Mesothelial cell of epicardium (in vitro differentiated cells): ENCODE data around the gene PROCA1. TPM values are rescaled to one million over a fixed set of nuclear protein-coding genes. Genes with fewer than 3 reads are reported as not detected.

Experiments
- DNase-seq, 2 experiments: peaks; one replicate each; pipeline ENCODE4 v3.0.0; 2021; ENCODE audit warnings: low spot score in 2 of 2; ENCODE audit not compliant: unreplicated experiment in 2 of 2
- H3K27ac Mint-ChIP-seq: 2 replicates; pipeline ENCODE4 v1.8.0; 2021; ENCODE audit warnings: mixed read lengths
- H3K27me3 Mint-ChIP-seq: 2 replicates; pipeline ENCODE4 v1.8.0; 2021; ENCODE audit warnings: low read depth, mixed read lengths
- H3K36me3 Mint-ChIP-seq: 2 replicates; pipeline ENCODE4 v1.8.0; 2021; ENCODE audit warnings: mixed read lengths
- H3K4me1 Mint-ChIP-seq: 2 replicates; pipeline ENCODE4 v1.8.0; 2021; ENCODE audit warnings: mixed read lengths
- H3K4me3 Mint-ChIP-seq: 2 replicates; pipeline ENCODE4 v1.8.0; 2021; ENCODE audit warnings: mild to moderate bottlenecking, moderate library complexity, mixed read lengths
- H3K9me3 Mint-ChIP-seq: 2 replicates; pipeline ENCODE4 v1.8.0; 2021; ENCODE audit warnings: mixed read lengths
- CTCF ChIP-seq: fragments of 200-600 bp; sonication (generic); IDR thresholded peaks from one replicate; pipeline ENCODE4 v1.5.0; 2021; ENCODE audit warnings: antibody characterized with exemption; ENCODE audit not compliant: unreplicated experiment
- total RNA-seq: library from RNA; stranded (reverse); gene quantifications from 3 replicates; pipeline ENCODE4 v1.2.1, GENCODE V29; 2021

PROCA1 gene
- total RNA-seq, 1 donor from 2014 or later = 11.7 TPM

- no peak overlapping the region for H3K27ac Mint-ChIP-seq
- no peak overlapping the region for H3K4me3 Mint-ChIP-seq
- H3K27me3 Mint-ChIP-seq = no peaks in the 10 kb centered on the region
- no peaks in the 10 kb centered on the region for H3K9me3 Mint-ChIP-seq
- H3K4me1 Mint-ChIP-seq = no peaks in the 10 kb centered on the region
- no peak for DNase-seq
- no peak for TF ChIP-seq CTCF
- peaks cover 12% of the 10 kb centered on the region for H3K36me3 Mint-ChIP-seq
Measured at GRCh38 chr17:28755486-28755885, 43.8 kb upstream of the PROCA1 start.

- peaks cover 10% of the 10 kb centered on the region for H3K36me3 Mint-ChIP-seq
- no peak for TF ChIP-seq CTCF
- peaks cover 20% of the 10 kb centered on the region for H3K4me1 Mint-ChIP-seq
- H3K27me3 Mint-ChIP-seq = no peaks in the 10 kb centered on the region
- H3K9me3 Mint-ChIP-seq = no peaks in the 10 kb centered on the region
- H3K27ac Mint-ChIP-seq = peak overlapping the region; percentile 16
- H3K4me3 Mint-ChIP-seq = no peak overlapping the region
- DNase-seq = no peak
Measured at GRCh38 chr17:28751600-28752366, 40.1 kb upstream of the PROCA1 start.

GRCh38 chr17:28750178-28751047, 38.7 kb upstream of the PROCA1 start:
- peak; percentile 83 to 93 for DNase-seq
- peaks cover 29% of the 10 kb centered on the region for H3K4me1 Mint-ChIP-seq
- H3K9me3 Mint-ChIP-seq = no peaks in the 10 kb centered on the region
- TF ChIP-seq CTCF = peak; percentile 95
- H3K27me3 Mint-ChIP-seq = no peaks in the 10 kb centered on the region
- peak overlapping the region; percentile 69 for H3K27ac Mint-ChIP-seq
- peaks cover 7% of the 10 kb centered on the region for H3K36me3 Mint-ChIP-seq
- no peak overlapping the region for H3K4me3 Mint-ChIP-seq

- H3K4me3 Mint-ChIP-seq = no peak overlapping the region
- no peaks in the 10 kb centered on the region for H3K9me3 Mint-ChIP-seq
- TF ChIP-seq CTCF = no peak
- no peaks in the 10 kb centered on the region for H3K27me3 Mint-ChIP-seq
- peaks cover 29% of the 10 kb centered on the region for H3K4me1 Mint-ChIP-seq
- no peak for DNase-seq
- peak overlapping the region; percentile 71 for H3K27ac Mint-ChIP-seq
- H3K36me3 Mint-ChIP-seq = peaks cover 7% of the 10 kb centered on the region
Measured at GRCh38 chr17:28749516-28750177, 38.0 kb upstream of the PROCA1 start.

- Mint-ChIP-seq H3K27ac (peak overlapping the region; percentile 71), H3K9me3 (no peaks in the 10 kb centered on the region), H3K4me3 (no peak overlapping the region), H3K27me3 (no peaks in the 10 kb centered on the region), H3K4me1 (peaks cover 29% of the 10 kb centered on the region), H3K36me3 (peaks cover 7% of the 10 kb centered on the region)
- TF ChIP-seq CTCF = no peak
- DNase-seq = no peak
Measured at GRCh38 chr17:28748852-28749515, 37.3 kb upstream of the PROCA1 start.
